Thyroid gland (tissue), 4 donors: ENCODE measurements around the gene ARHGAP15.

ENCODE experiments used
- POLR2A ChIP-seq, 2 donors: fragments of 450-650 bp; IDR thresholded peaks; one replicate each; pipeline ENCODE4 v1.6.1; 2017; ENCODE audit warnings: antibody characterized with exemption in 2 of 2, mild to moderate bottlenecking in 2 of 2, moderate library complexity in 1 of 2
- TF ChIP-seq, protein P1 (sequence below), 6 experiments: fragments of 200-600 bp in 3 of 6; fragments of 450-650 bp in 3 of 6; sonication (generic) in 3 of 6; IDR thresholded peaks; one replicate each; pipeline ENCODE4 v1.5.1; 2016 to 2019; ENCODE audit warnings: antibody characterized with exemption in 6 of 6, mild to moderate bottlenecking in 2 of 6, inconsistent platforms in 1 of 6, moderate library complexity in 1 of 6

DNA sequence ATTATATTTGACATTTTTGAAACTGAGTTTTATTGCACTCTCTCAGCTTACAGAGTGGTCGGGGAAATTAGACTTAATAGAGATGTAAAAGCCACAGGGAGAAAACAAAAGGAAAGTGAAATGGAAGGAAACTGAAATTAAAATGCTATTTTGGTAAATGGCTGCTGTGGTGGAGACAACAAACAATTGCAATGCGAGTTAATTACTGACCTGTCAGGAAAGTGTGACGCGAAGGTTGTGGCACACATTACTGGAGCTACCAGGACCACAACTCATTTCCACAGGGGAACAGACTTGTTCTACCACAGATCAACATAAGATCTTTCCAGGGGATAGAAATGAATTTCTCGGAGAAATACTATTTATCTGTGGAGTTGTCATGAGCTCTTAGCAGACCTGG lies 19.5 kb downstream of the ARHGAP15 start:
- no peak for TF ChIP-seq POLR2A (IDR thresholded peaks at IDR 0.05)
- TF ChIP-seq, protein P1, sequence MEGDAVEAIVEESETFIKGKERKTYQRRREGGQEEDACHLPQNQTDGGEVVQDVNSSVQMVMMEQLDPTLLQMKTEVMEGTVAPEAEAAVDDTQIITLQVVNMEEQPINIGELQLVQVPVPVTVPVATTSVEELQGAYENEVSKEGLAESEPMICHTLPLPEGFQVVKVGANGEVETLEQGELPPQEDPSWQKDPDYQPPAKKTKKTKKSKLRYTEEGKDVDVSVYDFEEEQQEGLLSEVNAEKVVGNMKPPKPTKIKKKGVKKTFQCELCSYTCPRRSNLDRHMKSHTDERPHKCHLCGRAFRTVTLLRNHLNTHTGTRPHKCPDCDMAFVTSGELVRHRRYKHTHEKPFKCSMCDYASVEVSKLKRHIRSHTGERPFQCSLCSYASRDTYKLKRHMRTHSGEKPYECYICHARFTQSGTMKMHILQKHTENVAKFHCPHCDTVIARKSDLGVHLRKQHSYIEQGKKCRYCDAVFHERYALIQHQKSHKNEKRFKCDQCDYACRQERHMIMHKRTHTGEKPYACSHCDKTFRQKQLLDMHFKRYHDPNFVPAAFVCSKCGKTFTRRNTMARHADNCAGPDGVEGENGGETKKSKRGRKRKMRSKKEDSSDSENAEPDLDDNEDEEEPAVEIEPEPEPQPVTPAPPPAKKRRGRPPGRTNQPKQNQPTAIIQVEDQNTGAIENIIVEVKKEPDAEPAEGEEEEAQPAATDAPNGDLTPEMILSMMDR (IDR thresholded peaks at IDR 0.05), result no peak
